IMR-90 (cell line): ENCODE data around the gene CACNA1G. TPM values are rescaled to one million over a fixed set of nuclear protein-coding genes. Genes with fewer than 3 reads are reported as not detected.

Experiments used
- ATAC-seq: fragments of 200-7000 bp; cut with Tn5 transposase; 2 replicates; pipeline ENCODE4 v1.9.1; 2020; ENCODE audit warnings: low read depth, mild to moderate bottlenecking, moderate library complexity
- BruUV-seq: library from RNA; stranded (reverse); fragments of 400-500 nt; replicated peaks from 2 replicates; lab custom pipeline; 2021; lab: Mats Ljungman, UMichigan
- CTCF ChIA-PET: fragments of 300-600 bp; formaldehyde crosslinking; extraction: SDS; loops from one replicate; lab custom pipeline; 2021; ENCODE audit warnings: antibody characterized with exemption; lab: Yijun Ruan, JAX
- POLR2A ChIA-PET: fragments of 300-600 bp; sonication (Branson Sonifier 250); formaldehyde crosslinking; loops from one replicate; lab custom pipeline; 2022; ENCODE audit warnings: antibody characterized with exemption; ENCODE audit not compliant: unreplicated experiment; lab: Charles Lee
- DNase-seq: peaks from one replicate; pipeline ENCODE4 v3.0.0; 2013
- H2AFZ ChIP-seq: replicated peaks from 2 replicates; pipeline ENCODE3; 2013; ENCODE audit warnings: low read length, mild to moderate bottlenecking; ENCODE audit not compliant: poor library complexity
- H2AK5ac ChIP-seq: 2 replicates; pipeline ENCODE4 v1.6.1; 2013; ENCODE audit warnings: low read depth, low read length, inconsistent platforms
- H2AK9ac ChIP-seq: replicated peaks from 2 replicates; pipeline ENCODE3; 2013; ENCODE audit warnings: mild to moderate bottlenecking, low read depth, low read length, moderate library complexity; ENCODE audit not compliant: poor library complexity
- H2BK120ac ChIP-seq: 2 replicates; pipeline ENCODE4 v1.6.1; 2013; ENCODE audit warnings: low read depth, low read length, inconsistent platforms
- H2BK15ac ChIP-seq: 3 replicates; pipeline ENCODE4 v1.6.1; 2013; ENCODE audit warnings: low read depth, low read length, inconsistent platforms
- H2BK20ac ChIP-seq: 2 replicates; pipeline ENCODE4 v1.6.1; 2013; ENCODE audit warnings: low read depth, mild to moderate bottlenecking, inconsistent platforms, low read length, moderate library complexity
- H2BK5ac ChIP-seq: 2 replicates; pipeline ENCODE4 v1.6.1; 2013; ENCODE audit warnings: mild to moderate bottlenecking, low read depth, low read length, inconsistent platforms; ENCODE audit not compliant: poor library complexity, severe bottlenecking
- H3K14ac ChIP-seq: replicated peaks from 2 replicates; pipeline ENCODE4 v1.6.1; 2013; ENCODE audit warnings: low read depth, low read length, inconsistent platforms
- H3K18ac ChIP-seq: 2 replicates; pipeline ENCODE4 v1.6.1; 2013; ENCODE audit warnings: low read depth, low read length, control low read depth
- H3K23ac ChIP-seq: 2 replicates; pipeline ENCODE4 v1.6.1; 2013; ENCODE audit warnings: low read depth, low read length, inconsistent platforms
- H3K27ac ChIP-seq: 2 replicates; pipeline ENCODE4 v1.5.1; 2013; ENCODE audit warnings: mild to moderate bottlenecking, control low read depth, low read length; ENCODE audit not compliant: insufficient read depth
- H3K27me3 ChIP-seq: 2 replicates; pipeline ENCODE4 v1.6.1; 2013; ENCODE audit warnings: low read length; ENCODE audit not compliant: control insufficient read depth, insufficient read depth
- H3K36me3 ChIP-seq: 2 replicates; pipeline ENCODE4 v1.6.1; 2013; ENCODE audit warnings: low read length, mixed read lengths; ENCODE audit not compliant: control insufficient read depth, insufficient read depth
- H3K4ac ChIP-seq: 2 replicates; pipeline ENCODE4 v1.6.1; 2013; ENCODE audit warnings: low read depth, low read length, inconsistent platforms
- H3K4me1 ChIP-seq: 2 replicates; pipeline ENCODE4 v1.6.1; 2013; ENCODE audit warnings: low read length, mixed read lengths; ENCODE audit not compliant: control insufficient read depth, insufficient read depth
- H3K4me2 ChIP-seq: 2 replicates; pipeline ENCODE4 v1.6.1; 2013; ENCODE audit warnings: low read depth, mild to moderate bottlenecking, control low read depth, low read length, moderate library complexity
- H3K4me3 ChIP-seq: 2 replicates; pipeline ENCODE4 v1.5.1; 2013; ENCODE audit warnings: low read depth, mild to moderate bottlenecking, control low read depth, low read length, moderate library complexity; ENCODE audit not compliant: insufficient read depth
- H3K56ac ChIP-seq: 2 replicates; pipeline ENCODE4 v1.6.1; 2013; ENCODE audit warnings: low read length, inconsistent platforms; ENCODE audit not compliant: insufficient read depth; ENCODE audit errors: extremely low read depth
- H3K79me1 ChIP-seq, 2 experiments: 2 replicates each; pipeline ENCODE4 v1.6.1; 2013; ENCODE audit warnings: low read length in 2 of 2, inconsistent platforms in 1 of 2, low read depth in 1 of 2
- H3K9ac ChIP-seq: 2 replicates; pipeline ENCODE4 v1.6.1; 2013; ENCODE audit warnings: low read depth, low read length, control low read depth
- H3K9me1 ChIP-seq: 2 replicates; pipeline ENCODE4 v1.6.1; 2013; ENCODE audit warnings: low read length, inconsistent platforms; ENCODE audit not compliant: insufficient read depth
- H3K9me3 ChIP-seq: 2 replicates; pipeline ENCODE4 v1.6.1; 2013; ENCODE audit warnings: low read length; ENCODE audit not compliant: control insufficient read depth, insufficient read depth
- H4K20me1 ChIP-seq: 2 replicates; pipeline ENCODE4 v1.6.1; 2013; ENCODE audit warnings: low read length, inconsistent platforms; ENCODE audit not compliant: insufficient read depth
- H4K5ac ChIP-seq: 2 replicates; pipeline ENCODE4 v1.6.1; 2013; ENCODE audit warnings: mild to moderate bottlenecking, low read depth, low read length, control low read depth
- H4K8ac ChIP-seq, 2 experiments: 2 replicates each; pipeline ENCODE4 v1.6.1; 2013; ENCODE audit warnings: low read depth in 2 of 2, low read length in 2 of 2, control low read depth in 1 of 2, inconsistent platforms in 1 of 2
- H4K91ac ChIP-seq: 2 replicates; pipeline ENCODE4 v1.6.1; 2013; ENCODE audit warnings: low read depth, low read length, inconsistent platforms; ENCODE audit not compliant: insufficient read depth
- BHLHE40 ChIP-seq: fragments of 150-350 bp; IDR thresholded peaks from 2 replicates; pipeline ENCODE4 v1.6.1; 2016; ENCODE audit warnings: mild to moderate bottlenecking, low read depth, low read length
- CEBPB ChIP-seq: IDR thresholded peaks from 2 replicates; pipeline ENCODE4 v1.6.1; 2012; ENCODE audit warnings: low read depth, low read length, improper control_type of control experiment
- CHD1 ChIP-seq: IDR thresholded peaks from 2 replicates; pipeline ENCODE4 v1.6.1; 2012; ENCODE audit warnings: low read depth, low read length, improper control_type of control experiment
- FOS ChIP-seq: fragments of 150-350 bp; IDR thresholded peaks from 2 replicates; pipeline ENCODE4 v1.6.1; 2016; ENCODE audit warnings: low read depth, low read length
- MAFK ChIP-seq: IDR thresholded peaks from 2 replicates; pipeline ENCODE4 v1.6.1; 2012; ENCODE audit warnings: low read depth, low read length, improper control_type of control experiment
- MAZ ChIP-seq: IDR thresholded peaks from 2 replicates; pipeline ENCODE4 v1.6.1; 2012; ENCODE audit warnings: low read depth, mild to moderate bottlenecking, low read length, improper control_type of control experiment, moderate library complexity, borderline replicate concordance
- MXI1 ChIP-seq: IDR thresholded peaks from 2 replicates; pipeline ENCODE4 v1.6.1; 2012; ENCODE audit warnings: low read depth, mild to moderate bottlenecking, low read length, moderate library complexity, borderline replicate concordance
- NFE2L2 ChIP-seq: fragments of 150-350 bp; IDR thresholded peaks from 2 replicates; pipeline ENCODE4 v1.6.1; 2016; ENCODE audit warnings: low read depth, mild to moderate bottlenecking, low read length
- POLR2A ChIP-seq: IDR thresholded peaks from 2 replicates; pipeline ENCODE4 v1.6.1; 2012; ENCODE audit warnings: mild to moderate bottlenecking, low read depth, low read length
- RAD21 ChIP-seq: IDR thresholded peaks from 2 replicates; pipeline ENCODE4 v1.6.1; 2012; ENCODE audit warnings: low read length, improper control_type of control experiment
- RCOR1 ChIP-seq: IDR thresholded peaks from 2 replicates; pipeline ENCODE4 v1.6.1; 2012; ENCODE audit warnings: mild to moderate bottlenecking, low read length, improper control_type of control experiment; ENCODE audit not compliant: insufficient replicate concordance
- RFX5 ChIP-seq: IDR thresholded peaks from 2 replicates; pipeline ENCODE4 v1.8.0; 2012; ENCODE audit warnings: low read depth, mild to moderate bottlenecking, low read length, moderate library complexity
- SMC3 ChIP-seq: fragments of 150-350 bp; IDR thresholded peaks from 2 replicates; pipeline ENCODE4 v1.6.1; 2016; ENCODE audit warnings: low read depth, mild to moderate bottlenecking, antibody characterized with exemption, low read length, moderate library complexity
- WGBS, 2 experiments: methylation state at CpG; one replicate each; pipeline versions ENCODE4 v1.1.5 to v1.1.7; 2013; ENCODE audit warnings: missing lambda C conversion rate in 2 of 2; ENCODE audit not compliant: insufficient read length in 1 of 2; ENCODE audit errors: extremely low coverage in 2 of 2; 5-methylcytosine and 5-hydroxymethylcytosine counted together
- dilution Hi-C: fragments of 300-500 bp; cut with HindIII; formaldehyde crosslinking; loops from one replicate; pipeline ENCODE4 v1.14.3; 2018; ENCODE audit warnings: low sequenced_read_pairs; ENCODE audit not compliant: unreplicated experiment
- in situ Hi-C: fragments of 300-500 bp; cut with MboI; formaldehyde crosslinking; loops from 3 replicates; pipeline ENCODE4 v1.14.3; 2019; ENCODE audit warnings: low sequenced_read_pairs, inconsistent platforms, mixed read lengths
- intact Hi-C: fragments of 100-400 bp; cut with micrococcal nuclease; formaldehyde crosslinking; loops from 2 replicates; pipeline ENCODE4 v1.10.0; 2022
- polyA plus RNA-seq, 3 experiments: library from polyadenylated mRNA; depleted of rRNA; stranded (reverse); fragments of >200 nt; gene quantifications; 2 replicates each; pipeline ENCODE4 v1.2.3, GENCODE V29; 2012; ENCODE audit warnings: low replicate concordance in 1 of 3
- total RNA-seq: library from RNA; depleted of rRNA; stranded (reverse); fragments of >200 nt; gene quantifications from 2 replicates; pipeline ENCODE4 v1.2.3, GENCODE V29; 2012
- TF ChIP-seq, protein P1 (sequence below): conservative IDR thresholded peaks from 2 replicates; pipeline ENCODE4 v1.5.1; 2012; ENCODE audit warnings: mild to moderate bottlenecking, low read depth, low read length, improper control_type of control experiment
- TF ChIP-seq, protein P2 (sequence below): fragments of 150-350 bp; IDR thresholded peaks from 2 replicates; pipeline ENCODE4 v1.6.1; 2017; ENCODE audit warnings: mild to moderate bottlenecking, antibody characterized with exemption, low read length, low read depth
- TF ChIP-seq, protein P3 (sequence below): fragments of 150-350 bp; IDR thresholded peaks from 2 replicates; pipeline ENCODE4 v1.6.1; 2016; ENCODE audit warnings: low read depth, mild to moderate bottlenecking, low read length, moderate library complexity, borderline replicate concordance

CACNA1G gene
- total and polyA plus RNA-seq, 2 of the 4 experiments (the other 2 are of a cell fraction), result under 0.01 to 0.03 TPM

DNA sequence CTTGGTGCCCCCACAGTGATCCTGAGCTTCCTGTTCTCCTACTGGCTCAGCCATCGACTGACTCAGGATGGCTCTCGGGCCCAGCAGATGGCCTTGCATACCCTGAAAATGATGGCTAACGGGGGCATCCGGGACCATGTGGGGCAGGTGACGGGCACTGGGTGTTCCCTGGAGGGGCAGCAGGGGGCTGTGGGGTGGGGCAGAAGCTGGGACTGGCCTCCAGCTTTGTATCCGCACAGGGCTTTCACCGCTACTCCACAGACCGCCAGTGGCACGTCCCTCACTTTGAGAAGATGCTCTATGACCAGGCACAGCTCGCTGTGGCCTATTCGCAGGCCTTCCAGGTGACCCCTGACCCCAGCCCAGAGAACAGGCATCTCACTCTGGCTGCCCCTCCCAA lies 10.5 kb upstream of the CACNA1G start:
- no peak overlapping the region for H3K14ac ChIP-seq
- dilution Hi-C loops, result no loop called here
- no peak for ATAC-seq
- H4K91ac ChIP-seq, result no peak overlapping the region
- POLR2A ChIA-PET, result no interaction called here
- no peak overlapping the region for H3K4me3 ChIP-seq
- no peak overlapping the region for H2AFZ ChIP-seq
- no peak overlapping the region for H3K4ac ChIP-seq
- H3K36me3 ChIP-seq, result peaks cover 16% of the 10 kb centered on the region; the same call in 1 of the 2 replicates
- no peak overlapping the region for H2BK120ac ChIP-seq
- in situ Hi-C loops, result loop anchor here (5.0 to 10.0 kb wide), 4 partner anchors 77 to 405 kb away; no protein-coding TSS in a partner anchor
- no peaks in the 10 kb centered on the region for H3K9me3 ChIP-seq
- H3K9me1 ChIP-seq, result peaks cover 5% of the 10 kb centered on the region
- no peak overlapping the region for H3K4me2 ChIP-seq
- H3K79me1 ChIP-seq, result peaks cover 0 to 11% of the 10 kb centered on the region in 2 experiments; a peak in 2 of 4 replicates
- no peak overlapping the region for H3K18ac ChIP-seq
- no peak overlapping the region for H3K9ac ChIP-seq
- H2BK20ac ChIP-seq, result no peak overlapping the region
- intact Hi-C loops, result loop anchor here (2.0 to 10.0 kb wide), 2 partner anchors 85 to 405 kb away; partner anchors contain the start of gene ABCC3
- no peak overlapping the region for H3K23ac ChIP-seq
- H2AK9ac ChIP-seq, result peak overlapping the region; percentile 42
- H3K27me3 ChIP-seq, result no peaks in the 10 kb centered on the region
- WGBS, 2 experiments, result 92% methylated on average over 4 of the region's 11 CpGs; no CpG with 5 or more reads in 1 of the 2 experiments
- DNase-seq, result no peak
- no peak overlapping the region for H4K5ac ChIP-seq
- H3K27ac ChIP-seq, result no peak overlapping the region
- H3K4me1 ChIP-seq, result peaks cover 6% of the 10 kb centered on the region
- no peak overlapping the region for H2AK5ac ChIP-seq
- 0 out of 2 replicates have a peak, but pooled peaks cover 8% of the 10 kb centered on the region for H4K20me1 ChIP-seq
- TF ChIP-seq BHLHE40, result no peak
- TF ChIP-seq, protein P1, sequence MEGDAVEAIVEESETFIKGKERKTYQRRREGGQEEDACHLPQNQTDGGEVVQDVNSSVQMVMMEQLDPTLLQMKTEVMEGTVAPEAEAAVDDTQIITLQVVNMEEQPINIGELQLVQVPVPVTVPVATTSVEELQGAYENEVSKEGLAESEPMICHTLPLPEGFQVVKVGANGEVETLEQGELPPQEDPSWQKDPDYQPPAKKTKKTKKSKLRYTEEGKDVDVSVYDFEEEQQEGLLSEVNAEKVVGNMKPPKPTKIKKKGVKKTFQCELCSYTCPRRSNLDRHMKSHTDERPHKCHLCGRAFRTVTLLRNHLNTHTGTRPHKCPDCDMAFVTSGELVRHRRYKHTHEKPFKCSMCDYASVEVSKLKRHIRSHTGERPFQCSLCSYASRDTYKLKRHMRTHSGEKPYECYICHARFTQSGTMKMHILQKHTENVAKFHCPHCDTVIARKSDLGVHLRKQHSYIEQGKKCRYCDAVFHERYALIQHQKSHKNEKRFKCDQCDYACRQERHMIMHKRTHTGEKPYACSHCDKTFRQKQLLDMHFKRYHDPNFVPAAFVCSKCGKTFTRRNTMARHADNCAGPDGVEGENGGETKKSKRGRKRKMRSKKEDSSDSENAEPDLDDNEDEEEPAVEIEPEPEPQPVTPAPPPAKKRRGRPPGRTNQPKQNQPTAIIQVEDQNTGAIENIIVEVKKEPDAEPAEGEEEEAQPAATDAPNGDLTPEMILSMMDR, result no peak
- no peak for TF ChIP-seq RAD21
- TF ChIP-seq MAZ, result no peak
- no peak for TF ChIP-seq SMC3
- no peak for TF ChIP-seq CHD1
- TF ChIP-seq CEBPB, result no peak
- no peak for TF ChIP-seq POLR2A
- TF ChIP-seq, protein P2, sequence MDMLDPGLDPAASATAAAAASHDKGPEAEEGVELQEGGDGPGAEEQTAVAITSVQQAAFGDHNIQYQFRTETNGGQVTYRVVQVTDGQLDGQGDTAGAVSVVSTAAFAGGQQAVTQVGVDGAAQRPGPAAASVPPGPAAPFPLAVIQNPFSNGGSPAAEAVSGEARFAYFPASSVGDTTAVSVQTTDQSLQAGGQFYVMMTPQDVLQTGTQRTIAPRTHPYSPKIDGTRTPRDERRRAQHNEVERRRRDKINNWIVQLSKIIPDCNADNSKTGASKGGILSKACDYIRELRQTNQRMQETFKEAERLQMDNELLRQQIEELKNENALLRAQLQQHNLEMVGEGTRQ, result no peak
- no peak for TF ChIP-seq RFX5
- no peak for TF ChIP-seq MXI1
- TF ChIP-seq FOS, result no peak
- TF ChIP-seq, protein P3, sequence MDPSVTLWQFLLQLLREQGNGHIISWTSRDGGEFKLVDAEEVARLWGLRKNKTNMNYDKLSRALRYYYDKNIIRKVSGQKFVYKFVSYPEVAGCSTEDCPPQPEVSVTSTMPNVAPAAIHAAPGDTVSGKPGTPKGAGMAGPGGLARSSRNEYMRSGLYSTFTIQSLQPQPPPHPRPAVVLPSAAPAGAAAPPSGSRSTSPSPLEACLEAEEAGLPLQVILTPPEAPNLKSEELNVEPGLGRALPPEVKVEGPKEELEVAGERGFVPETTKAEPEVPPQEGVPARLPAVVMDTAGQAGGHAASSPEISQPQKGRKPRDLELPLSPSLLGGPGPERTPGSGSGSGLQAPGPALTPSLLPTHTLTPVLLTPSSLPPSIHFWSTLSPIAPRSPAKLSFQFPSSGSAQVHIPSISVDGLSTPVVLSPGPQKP, result no peak
- no peak for TF ChIP-seq MAFK
- TF ChIP-seq RCOR1, result no peak
- no peak for TF ChIP-seq NFE2L2
- no peak overlapping the region for H2BK15ac ChIP-seq
- no peak overlapping the region for H2BK5ac ChIP-seq
- no peak overlapping the region for H3K56ac ChIP-seq
- no peak overlapping the region for H4K8ac ChIP-seq
- BruUV-seq, result no TSS peak
- CTCF ChIA-PET, result interaction anchor here (0.6 to 2.4 kb wide), 9 partner anchors 10 to 156 kb away, joined by 4 to 28 read pairs (median 6); partner anchors contain the start of gene CACNA1G
